Activated CD8-positive, alpha-beta memory T cell treated with anti-CD3 and anti-CD28 coated beads, Interleukin-2, amount 10 ng/mL, durations not matched to agents 7 days and 5 days (primary cell): ENCODE measurements around the gene FBXO42. TPM values are rescaled to one million over a fixed set of nuclear protein-coding genes. Genes with fewer than 3 reads are reported as not detected.

ENCODE experiments used
- ATAC-seq: fragments of 150-1000 bp; cut with Tn5 transposase; one replicate; pipeline ENCODE4 v1.10.0; 2021; ENCODE audit warnings: moderate library complexity
- CTCF ChIA-PET: fragments of 350-600 bp; sonication (Branson Sonifier 250); formaldehyde crosslinking; loops from one replicate; lab custom pipeline; 2021; ENCODE audit warnings: antibody characterized with exemption; lab: Charles Lee
- DNase-seq: peaks from one replicate; pipeline ENCODE4 v3.0.0-alpha.2; 2020
- H3K27ac Mint-ChIP-seq: one replicate; pipeline ENCODE4 v1.8.0; 2021; ENCODE audit warnings: mild to moderate bottlenecking, mixed read lengths
- H3K27me3 Mint-ChIP-seq: one replicate; pipeline ENCODE4 v1.8.0; 2021; ENCODE audit warnings: mixed read lengths
- H3K36me3 Mint-ChIP-seq: one replicate; pipeline ENCODE4 v1.8.0; 2021; ENCODE audit warnings: mild to moderate bottlenecking, mixed read lengths
- H3K4me1 Mint-ChIP-seq: one replicate; pipeline ENCODE4 v1.8.0; 2021; ENCODE audit warnings: mixed read lengths
- H3K4me3 Mint-ChIP-seq: one replicate; pipeline ENCODE4 v1.8.0; 2021; ENCODE audit warnings: mild to moderate bottlenecking, moderate library complexity, mixed read lengths
- H3K9me3 Mint-ChIP-seq: one replicate; pipeline ENCODE4 v1.8.0; 2022; ENCODE audit warnings: low read depth, mixed read lengths
- total RNA-seq, 2 experiments: library from RNA; stranded (reverse); gene quantifications; one replicate each; pipeline ENCODE4 v1.2.3, GENCODE V29; 2021

FBXO42 gene
- total RNA-seq, 2 experiments from 2014 or later: 17.6 to 19.7 TPM

GRCh38 chr1:16385659-16386453 lies 33.6 kb upstream of the FBXO42 start:
- peaks cover 18% of the 10 kb centered on the region for H3K36me3 Mint-ChIP-seq

GRCh38 chr1:16383888-16384287 lies 31.6 kb upstream of the FBXO42 start:
- no peaks in the 10 kb centered on the region for H3K27me3 Mint-ChIP-seq
- no peaks in the 10 kb centered on the region for H3K9me3 Mint-ChIP-seq
- CTCF ChIA-PET: no interaction called here
- peaks cover 42% of the 10 kb centered on the region for H3K4me1 Mint-ChIP-seq
- DNase-seq (no peak), ATAC-seq (no peak)
- H3K4me3 Mint-ChIP-seq: no peak overlapping the region
- peaks cover 19% of the 10 kb centered on the region for H3K36me3 Mint-ChIP-seq
- no peak overlapping the region for H3K27ac Mint-ChIP-seq

More at GRCh38 chr1:16385659-16386453, 33.6 kb upstream of the FBXO42 start:
- Mint-ChIP-seq H3K27ac (peak overlapping the region; percentile 22), H3K27me3 (no peaks in the 10 kb centered on the region), H3K9me3 (no peaks in the 10 kb centered on the region), H3K4me3 (no peak overlapping the region), H3K4me1 (peaks cover 52% of the 10 kb centered on the region)
- ATAC-seq (no peak), DNase-seq (no peak)
- CTCF ChIA-PET: interaction anchor here (1.2 to 2.9 kb wide), 2 partner anchors 34 to 54 kb away, joined by 5 to 16 read pairs; partner anchors contain the start of genes FBXO42 and NECAP2

- Mint-ChIP-seq H3K27me3 (no peaks in the 10 kb centered on the region), H3K4me3 (no peak overlapping the region), H3K4me1 (peaks cover 39% of the 10 kb centered on the region), H3K36me3 (peaks cover 19% of the 10 kb centered on the region), H3K9me3 (no peaks in the 10 kb centered on the region), H3K27ac (no peak overlapping the region)
- no peak for ATAC-seq
- CTCF ChIA-PET: interaction anchor here (0.7 to 1.5 kb wide), 2 partner anchors 13 to 302 kb away, joined by 3 to 5 read pairs; no protein-coding TSS in a partner anchor
- DNase-seq: no peak
Observed at GRCh38 chr1:16380868-16381267, 28.6 kb upstream of the FBXO42 start.

- Mint-ChIP-seq H3K27ac (no peak overlapping the region), H3K36me3 (peaks cover 20% of the 10 kb centered on the region), H3K4me3 (no peak overlapping the region), H3K4me1 (peaks cover 42% of the 10 kb centered on the region), H3K27me3 (no peaks in the 10 kb centered on the region), H3K9me3 (no peaks in the 10 kb centered on the region)
- ATAC-seq (no peak), DNase-seq (no peak)
- CTCF ChIA-PET: no interaction called here
Observed at GRCh38 chr1:16378443-16378842, 26.2 kb upstream of the FBXO42 start.

- H3K27ac Mint-ChIP-seq: no peak overlapping the region
- H3K36me3 Mint-ChIP-seq: peaks cover 27% of the 10 kb centered on the region
- ATAC-seq (no peak), DNase-seq (no peak)
- H3K4me3 Mint-ChIP-seq: no peak overlapping the region
- peaks cover 51% of the 10 kb centered on the region for H3K4me1 Mint-ChIP-seq
- H3K27me3 Mint-ChIP-seq: no peaks in the 10 kb centered on the region
- H3K9me3 Mint-ChIP-seq: no peaks in the 10 kb centered on the region
- CTCF ChIA-PET: interaction anchor here (1.3 kb wide), 1 partner anchor 65 kb away, joined by 4 read pairs; no protein-coding TSS in a partner anchor
Observed at GRCh38 chr1:16376971-16377370, 24.7 kb upstream of the FBXO42 start.

- Mint-ChIP-seq H3K27me3 (no peaks in the 10 kb centered on the region), H3K4me3 (no peak overlapping the region), H3K4me1 (peaks cover 59% of the 10 kb centered on the region), H3K36me3 (peaks cover 31% of the 10 kb centered on the region), H3K27ac (peak overlapping the region; percentile 27), H3K9me3 (no peaks in the 10 kb centered on the region)
- DNase-seq (no peak), ATAC-seq (no peak)
- CTCF ChIA-PET: interaction anchor here (1.3 to 2.1 kb wide), 3 partner anchors 13 to 66 kb away, joined by 3 to 7 read pairs (median 4); partner anchors contain the start of gene NECAP2
Observed at GRCh38 chr1:16375521-16376340, 23.5 kb upstream of the FBXO42 start.

- CTCF ChIA-PET: interaction anchor here (1.3 to 2.1 kb wide), 4 partner anchors 12 to 130 kb away, joined by 3 to 7 read pairs (median 3); partner anchors contain the start of gene NECAP2
- Mint-ChIP-seq H3K4me3 (no peak overlapping the region), H3K27me3 (no peaks in the 10 kb centered on the region), H3K4me1 (peaks cover 67% of the 10 kb centered on the region), H3K36me3 (peaks cover 30% of the 10 kb centered on the region), H3K9me3 (no peaks in the 10 kb centered on the region), H3K27ac (peak overlapping the region; percentile 69)
- no peak for DNase-seq
- ATAC-seq: no peak
Observed at GRCh38 chr1:16374266-16374665, 22.0 kb upstream of the FBXO42 start.

GRCh38 chr1:16372535-16373285 lies 20.4 kb upstream of the FBXO42 start:
- ATAC-seq (no peak), DNase-seq (no peak)
- peaks cover 34% of the 10 kb centered on the region for H3K36me3 Mint-ChIP-seq
- H3K4me3 Mint-ChIP-seq: peak overlapping the region; percentile 64
- peak overlapping the region; percentile 89 for H3K27ac Mint-ChIP-seq
- peaks cover 73% of the 10 kb centered on the region for H3K4me1 Mint-ChIP-seq
- no peaks in the 10 kb centered on the region for H3K9me3 Mint-ChIP-seq
- CTCF ChIA-PET: interaction anchor here (0.6 to 2.5 kb wide), 7 partner anchors 9 to 493 kb away, joined by 3 to 12 read pairs (median 4); partner anchors contain the start of gene NECAP2
- H3K27me3 Mint-ChIP-seq: no peaks in the 10 kb centered on the region

- Mint-ChIP-seq H3K27me3 (no peaks in the 10 kb centered on the region), H3K4me3 (peak overlapping the region; percentile 64), H3K27ac (peak overlapping the region; percentile 89), H3K9me3 (no peaks in the 10 kb centered on the region), H3K4me1 (peaks cover 68% of the 10 kb centered on the region), H3K36me3 (peaks cover 31% of the 10 kb centered on the region)
- CTCF ChIA-PET: interaction anchor here (0.8 to 2.5 kb wide), 9 partner anchors 8 to 155 kb away, joined by 3 to 12 read pairs (median 4); partner anchors contain the start of genes FBXO42 and NECAP2
- DNase-seq: peak; percentile 51
- ATAC-seq: peak; percentile 10
Observed at GRCh38 chr1:16371725-16372124, 19.4 kb upstream of the FBXO42 start.

GRCh38 chr1:16369821-16370220 lies 17.5 kb upstream of the FBXO42 start:
- peaks cover 55% of the 10 kb centered on the region for H3K4me1 Mint-ChIP-seq
- H3K36me3 Mint-ChIP-seq: peaks cover 31% of the 10 kb centered on the region
- ATAC-seq: no peak
- CTCF ChIA-PET: interaction anchor here (4.0 kb wide), 1 partner anchor 70 kb away, joined by 16 read pairs; the partner anchor contains the start of gene NECAP2
- DNase-seq: no peak
- H3K9me3 Mint-ChIP-seq: no peaks in the 10 kb centered on the region
- no peaks in the 10 kb centered on the region for H3K27me3 Mint-ChIP-seq
- peak overlapping the region; percentile 19 for H3K27ac Mint-ChIP-seq
- H3K4me3 Mint-ChIP-seq: no peak overlapping the region

- Mint-ChIP-seq H3K36me3 (peaks cover 22% of the 10 kb centered on the region), H3K4me1 (peaks cover 52% of the 10 kb centered on the region), H3K27ac (peak overlapping the region; percentile 99), H3K4me3 (peak overlapping the region; percentile 99), H3K9me3 (no peaks in the 10 kb centered on the region), H3K27me3 (no peaks in the 10 kb centered on the region)
- no peak for ATAC-seq
- DNase-seq: peak; percentile 49
- CTCF ChIA-PET: interaction anchor here (0.7 to 7.4 kb wide), 7 partner anchors 13 to 289 kb away, joined by 3 to 84 read pairs (median 3); partner anchors contain the start of genes FBXO42 and NECAP2
Observed at GRCh38 chr1:16367968-16368890, 15.9 kb upstream of the FBXO42 start.
